PC-9 (cell line): ENCODE measurements around the gene CCDC182.

Source experiments
- CTCF ChIP-seq: fragments of 200-600 bp; sonication (generic); conservative IDR thresholded peaks from 2 replicates; pipeline ENCODE4 v1.6.1; 2017; ENCODE audit warnings: mixed run types, antibody characterized with exemption, mild to moderate bottlenecking, moderate library complexity
- EZH2 ChIP-seq: fragments of 200-600 bp; sonication (generic); IDR thresholded peaks from 2 replicates; pipeline ENCODE4 v1.8.0; 2017; ENCODE audit warnings: antibody characterized with exemption, low read depth

- no peak for TF ChIP-seq CTCF
- TF ChIP-seq EZH2: no peak
These were observed 37.0 kb upstream of the CCDC182 start for GRCh38 chr17:57782062-57782490.
